ENCODE results near the gene ADAM22.

Gene ADAM22

DNA sequence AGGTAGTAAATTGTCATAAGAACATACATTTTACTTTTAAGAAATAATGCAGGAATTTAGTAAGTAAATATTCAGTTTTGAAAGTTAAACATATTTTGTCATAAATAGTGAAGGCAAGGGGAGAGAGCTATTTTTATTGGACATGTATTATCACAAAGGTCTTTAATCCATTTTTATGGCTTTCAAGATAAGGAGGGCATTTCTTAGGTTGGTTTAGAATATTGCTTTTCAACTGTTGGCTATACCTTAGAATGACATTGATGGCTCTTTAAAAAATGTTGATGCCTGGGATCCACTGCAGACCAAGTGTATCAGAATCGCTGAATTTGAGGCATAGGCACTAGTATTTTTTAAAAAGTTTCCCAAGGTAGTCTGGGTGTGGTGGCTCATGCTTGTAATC lies 34.0 kb downstream of the ADAM22 start:
- Histone ChIP-seq H3K27ac (ENCODE audit: extremely low read depth, low read depth, low read length) (no peak overlapping the region), H3K36me3 (ENCODE audit: control insufficient read depth in 2 of 2, insufficient read depth in 1 of 2, low read length in 2 of 2) (no peaks in the 10 kb centered on the region), H3K9me3 (ENCODE audit: control insufficient read depth, insufficient read depth, low read depth, low read length) (no peaks in the 10 kb centered on the region), H3K4me3 (ENCODE audit: low read depth, low read length) (no peak overlapping the region), H3K4me1 (ENCODE audit: control insufficient read depth, insufficient read depth, low read length) (no peaks in the 10 kb centered on the region)
- ChIA-PET POLR2A (no interaction called here), CTCF (no interaction called here)
- TF ChIP-seq, protein P1, sequence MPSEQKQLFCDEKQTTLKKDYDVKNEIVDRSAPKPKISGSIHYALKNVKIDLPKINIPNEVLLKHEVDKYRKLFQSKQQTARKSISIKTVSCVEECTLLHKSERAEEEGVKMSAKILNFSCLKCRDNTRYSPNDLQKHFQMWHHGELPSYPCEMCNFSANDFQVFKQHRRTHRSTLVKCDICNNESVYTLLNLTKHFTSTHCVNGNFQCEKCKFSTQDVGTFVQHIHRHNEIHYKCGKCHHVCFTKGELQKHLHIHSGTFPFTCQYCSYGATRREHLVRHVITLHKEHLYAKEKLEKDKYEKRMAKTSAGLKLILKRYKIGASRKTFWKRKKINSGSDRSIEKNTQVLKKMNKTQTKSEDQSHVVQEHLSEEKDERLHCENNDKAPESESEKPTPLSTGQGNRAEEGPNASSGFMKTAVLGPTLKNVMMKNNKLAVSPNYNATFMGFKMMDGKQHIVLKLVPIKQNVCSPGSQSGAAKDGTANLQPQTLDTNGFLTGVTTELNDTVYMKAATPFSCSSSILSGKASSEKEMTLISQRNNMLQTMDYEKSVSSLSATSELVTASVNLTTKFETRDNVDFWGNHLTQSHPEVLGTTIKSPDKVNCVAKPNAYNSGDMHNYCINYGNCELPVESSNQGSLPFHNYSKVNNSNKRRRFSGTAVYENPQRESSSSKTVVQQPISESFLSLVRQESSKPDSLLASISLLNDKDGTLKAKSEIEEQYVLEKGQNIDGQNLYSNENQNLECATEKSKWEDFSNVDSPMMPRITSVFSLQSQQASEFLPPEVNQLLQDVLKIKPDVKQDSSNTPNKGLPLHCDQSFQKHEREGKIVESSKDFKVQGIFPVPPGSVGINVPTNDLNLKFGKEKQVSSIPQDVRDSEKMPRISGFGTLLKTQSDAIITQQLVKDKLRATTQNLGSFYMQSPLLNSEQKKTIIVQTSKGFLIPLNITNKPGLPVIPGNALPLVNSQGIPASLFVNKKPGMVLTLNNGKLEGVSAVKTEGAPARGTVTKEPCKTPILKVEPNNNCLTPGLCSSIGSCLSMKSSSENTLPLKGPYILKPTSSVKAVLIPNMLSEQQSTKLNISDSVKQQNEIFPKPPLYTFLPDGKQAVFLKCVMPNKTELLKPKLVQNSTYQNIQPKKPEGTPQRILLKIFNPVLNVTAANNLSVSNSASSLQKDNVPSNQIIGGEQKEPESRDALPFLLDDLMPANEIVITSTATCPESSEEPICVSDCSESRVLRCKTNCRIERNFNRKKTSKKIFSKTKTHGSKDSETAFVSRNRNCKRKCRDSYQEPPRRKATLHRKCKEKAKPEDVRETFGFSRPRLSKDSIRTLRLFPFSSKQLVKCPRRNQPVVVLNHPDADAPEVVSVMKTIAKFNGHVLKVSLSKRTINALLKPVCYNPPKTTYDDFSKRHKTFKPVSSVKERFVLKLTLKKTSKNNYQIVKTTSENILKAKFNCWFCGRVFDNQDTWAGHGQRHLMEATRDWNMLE (tag by site-specific recombination; conservative IDR thresholded peaks at IDR 0.05; ENCODE audit: low read depth), result no peak
- TF ChIP-seq ZNF121 (tag by site-specific recombination; IDR thresholded peaks at IDR 0.05), result no peak
- TF ChIP-seq, protein P2, sequence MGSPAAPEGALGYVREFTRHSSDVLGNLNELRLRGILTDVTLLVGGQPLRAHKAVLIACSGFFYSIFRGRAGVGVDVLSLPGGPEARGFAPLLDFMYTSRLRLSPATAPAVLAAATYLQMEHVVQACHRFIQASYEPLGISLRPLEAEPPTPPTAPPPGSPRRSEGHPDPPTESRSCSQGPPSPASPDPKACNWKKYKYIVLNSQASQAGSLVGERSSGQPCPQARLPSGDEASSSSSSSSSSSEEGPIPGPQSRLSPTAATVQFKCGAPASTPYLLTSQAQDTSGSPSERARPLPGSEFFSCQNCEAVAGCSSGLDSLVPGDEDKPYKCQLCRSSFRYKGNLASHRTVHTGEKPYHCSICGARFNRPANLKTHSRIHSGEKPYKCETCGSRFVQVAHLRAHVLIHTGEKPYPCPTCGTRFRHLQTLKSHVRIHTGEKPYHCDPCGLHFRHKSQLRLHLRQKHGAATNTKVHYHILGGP (tag by site-specific recombination; IDR thresholded peaks at IDR 0.05), result no peak

DNA sequence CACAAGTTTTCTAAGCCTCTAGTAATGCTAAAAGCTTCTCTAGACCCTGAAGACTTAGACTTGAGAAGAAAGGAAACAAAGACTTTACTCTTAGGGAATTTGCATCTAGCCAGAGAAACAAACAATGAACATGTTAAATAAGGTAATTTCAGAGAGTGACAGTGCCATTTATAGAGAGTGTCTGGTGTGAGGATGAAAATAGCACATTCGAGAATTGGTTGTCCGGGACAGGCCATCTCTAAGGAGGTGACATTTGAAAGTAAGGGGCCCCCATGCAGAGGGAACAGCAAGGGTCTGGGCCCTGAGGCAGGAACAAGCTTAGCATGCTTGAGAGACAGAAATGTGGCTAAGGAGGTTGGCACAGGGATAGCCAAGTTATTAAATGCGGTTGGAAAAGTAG lies 48.1 kb downstream of the ADAM22 start:
- POLR2A ChIA-PET, result no interaction called here
- TF ChIP-seq, protein P3, sequence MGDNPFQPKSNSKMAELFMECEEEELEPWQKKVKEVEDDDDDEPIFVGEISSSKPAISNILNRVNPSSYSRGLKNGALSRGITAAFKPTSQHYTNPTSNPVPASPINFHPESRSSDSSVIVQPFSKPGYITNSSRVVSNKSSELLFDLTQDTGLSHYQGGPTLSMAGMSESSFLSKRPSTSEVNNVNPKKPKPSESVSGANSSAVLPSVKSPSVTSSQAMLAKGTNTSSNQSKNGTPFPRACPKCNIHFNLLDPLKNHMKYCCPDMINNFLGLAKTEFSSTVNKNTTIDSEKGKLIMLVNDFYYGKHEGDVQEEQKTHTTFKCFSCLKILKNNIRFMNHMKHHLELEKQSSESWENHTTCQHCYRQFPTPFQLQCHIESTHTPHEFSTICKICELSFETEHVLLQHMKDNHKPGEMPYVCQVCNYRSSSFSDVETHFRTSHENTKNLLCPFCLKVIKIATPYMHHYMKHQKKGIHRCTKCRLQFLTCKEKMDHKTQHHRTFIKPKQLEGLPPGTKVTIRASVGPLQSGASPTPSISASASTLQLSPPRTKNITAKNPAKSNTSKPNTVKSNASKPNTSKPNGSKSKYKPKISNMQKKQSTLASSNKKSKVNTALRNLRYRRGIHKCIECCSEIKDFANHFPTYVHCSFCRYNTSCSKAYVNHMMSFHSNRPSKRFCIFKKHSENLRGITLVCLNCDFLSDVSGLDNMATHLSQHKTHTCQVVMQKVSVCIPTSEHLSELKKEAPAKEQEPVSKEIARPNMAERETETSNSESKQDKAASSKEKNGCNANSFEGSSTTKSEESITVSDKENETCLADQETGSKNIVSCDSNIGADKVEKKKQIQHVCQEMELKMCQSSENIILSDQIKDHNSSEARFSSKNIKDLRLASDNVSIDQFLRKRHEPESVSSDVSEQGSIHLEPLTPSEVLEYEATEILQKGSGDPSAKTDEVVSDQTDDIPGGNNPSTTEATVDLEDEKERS (tag by site-specific recombination; IDR thresholded peaks at IDR 0.05), result no peak
- TF ChIP-seq ZNF211 (tag by site-specific recombination; IDR thresholded peaks at IDR 0.05; ENCODE audit: low read depth) (no peak), ZNF37A (tag by site-specific recombination; IDR thresholded peaks at IDR 0.05) (no peak), ZNF701 (tag by site-specific recombination; IDR thresholded peaks at IDR 0.05) (no peak), ZNF549 (tag by site-specific recombination; IDR thresholded peaks at IDR 0.05) (no peak), ZNF175 (tag by site-specific recombination; IDR thresholded peaks at IDR 0.05) (no peak), ZNF24 (tag by site-specific recombination; IDR thresholded peaks at IDR 0.05) (no peak), ZNF335 (tag by site-specific recombination; conservative IDR thresholded peaks at IDR 0.05) (no peak), ZNF223 (tag by site-specific recombination; IDR thresholded peaks at IDR 0.05) (no peak), ZNF624 (tag by site-specific recombination; IDR thresholded peaks at IDR 0.05) (no peak), ZNF585B (tag by site-specific recombination; IDR thresholded peaks at IDR 0.05) (no peak)
- TF ChIP-seq, protein P4, sequence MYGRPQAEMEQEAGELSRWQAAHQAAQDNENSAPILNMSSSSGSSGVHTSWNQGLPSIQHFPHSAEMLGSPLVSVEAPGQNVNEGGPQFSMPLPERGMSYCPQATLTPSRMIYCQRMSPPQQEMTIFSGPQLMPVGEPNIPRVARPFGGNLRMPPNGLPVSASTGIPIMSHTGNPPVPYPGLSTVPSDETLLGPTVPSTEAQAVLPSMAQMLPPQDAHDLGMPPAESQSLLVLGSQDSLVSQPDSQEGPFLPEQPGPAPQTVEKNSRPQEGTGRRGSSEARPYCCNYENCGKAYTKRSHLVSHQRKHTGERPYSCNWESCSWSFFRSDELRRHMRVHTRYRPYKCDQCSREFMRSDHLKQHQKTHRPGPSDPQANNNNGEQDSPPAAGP (tag by site-specific recombination; IDR thresholded peaks at IDR 0.05), result no peak
- TF ChIP-seq, protein P5, sequence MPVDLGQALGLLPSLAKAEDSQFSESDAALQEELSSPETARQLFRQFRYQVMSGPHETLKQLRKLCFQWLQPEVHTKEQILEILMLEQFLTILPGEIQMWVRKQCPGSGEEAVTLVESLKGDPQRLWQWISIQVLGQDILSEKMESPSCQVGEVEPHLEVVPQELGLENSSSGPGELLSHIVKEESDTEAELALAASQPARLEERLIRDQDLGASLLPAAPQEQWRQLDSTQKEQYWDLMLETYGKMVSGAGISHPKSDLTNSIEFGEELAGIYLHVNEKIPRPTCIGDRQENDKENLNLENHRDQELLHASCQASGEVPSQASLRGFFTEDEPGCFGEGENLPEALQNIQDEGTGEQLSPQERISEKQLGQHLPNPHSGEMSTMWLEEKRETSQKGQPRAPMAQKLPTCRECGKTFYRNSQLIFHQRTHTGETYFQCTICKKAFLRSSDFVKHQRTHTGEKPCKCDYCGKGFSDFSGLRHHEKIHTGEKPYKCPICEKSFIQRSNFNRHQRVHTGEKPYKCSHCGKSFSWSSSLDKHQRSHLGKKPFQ (tag by site-specific recombination; IDR thresholded peaks at IDR 0.05), result no peak
- TF ChIP-seq, protein P6, sequence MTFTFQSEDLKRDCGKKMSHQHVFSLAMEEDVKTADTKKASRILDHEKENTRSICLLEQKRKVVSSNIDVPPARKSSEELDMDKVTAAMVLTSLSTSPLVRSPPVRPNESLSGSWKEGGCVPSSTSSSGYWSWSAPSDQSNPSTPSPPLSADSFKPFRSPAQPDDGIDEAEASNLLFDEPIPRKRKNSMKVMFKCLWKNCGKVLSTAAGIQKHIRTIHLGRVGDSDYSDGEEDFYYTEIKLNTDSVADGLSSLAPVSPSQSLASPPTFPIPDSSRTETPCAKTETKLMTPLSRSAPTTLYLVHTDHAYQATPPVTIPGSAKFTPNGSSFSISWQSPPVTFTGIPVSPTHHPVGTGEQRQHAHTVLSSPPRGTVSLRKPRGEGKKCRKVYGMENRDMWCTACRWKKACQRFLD (tag by site-specific recombination; IDR thresholded peaks at IDR 0.05), result no peak
- TF ChIP-seq, protein P7, sequence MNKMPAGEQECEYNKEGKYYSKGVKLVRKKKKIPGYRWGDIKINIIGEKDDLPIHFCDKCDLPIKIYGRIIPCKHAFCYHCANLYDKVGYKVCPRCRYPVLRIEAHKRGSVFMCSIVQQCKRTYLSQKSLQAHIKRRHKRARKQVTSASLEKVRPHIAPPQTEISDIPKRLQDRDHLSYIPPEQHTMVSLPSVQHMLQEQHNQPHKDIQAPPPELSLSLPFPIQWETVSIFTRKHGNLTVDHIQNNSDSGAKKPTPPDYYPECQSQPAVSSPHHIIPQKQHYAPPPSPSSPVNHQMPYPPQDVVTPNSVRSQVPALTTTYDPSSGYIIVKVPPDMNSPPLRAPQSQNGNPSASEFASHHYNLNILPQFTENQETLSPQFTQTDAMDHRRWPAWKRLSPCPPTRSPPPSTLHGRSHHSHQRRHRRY (tag by site-specific recombination; IDR thresholded peaks at IDR 0.05), result no peak
- TF ChIP-seq, protein P8, sequence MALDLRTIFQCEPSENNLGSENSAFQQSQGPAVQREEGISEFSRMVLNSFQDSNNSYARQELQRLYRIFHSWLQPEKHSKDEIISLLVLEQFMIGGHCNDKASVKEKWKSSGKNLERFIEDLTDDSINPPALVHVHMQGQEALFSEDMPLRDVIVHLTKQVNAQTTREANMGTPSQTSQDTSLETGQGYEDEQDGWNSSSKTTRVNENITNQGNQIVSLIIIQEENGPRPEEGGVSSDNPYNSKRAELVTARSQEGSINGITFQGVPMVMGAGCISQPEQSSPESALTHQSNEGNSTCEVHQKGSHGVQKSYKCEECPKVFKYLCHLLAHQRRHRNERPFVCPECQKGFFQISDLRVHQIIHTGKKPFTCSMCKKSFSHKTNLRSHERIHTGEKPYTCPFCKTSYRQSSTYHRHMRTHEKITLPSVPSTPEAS (tag by site-specific recombination; IDR thresholded peaks at IDR 0.05), result no peak

More for the DNA sequence above, 48.1 kb downstream of the ADAM22 start:
- H3K4me1 ChIP-seq (ENCODE audit: control insufficient read depth, insufficient read depth, low read length), result no peaks in the 10 kb centered on the region; the same call in 1 of the 2 replicates
- CTCF ChIA-PET, result no interaction called here
- H3K36me3 ChIP-seq (ENCODE audit: control insufficient read depth in 2 of 2, insufficient read depth in 1 of 2, low read length in 2 of 2), result no peaks in the 10 kb centered on the region; a peak in 1 of 3 replicates
- no peaks in the 10 kb centered on the region for H3K9me3 ChIP-seq (ENCODE audit: control insufficient read depth, insufficient read depth, low read depth, low read length)
- no peak overlapping the region for H3K27ac ChIP-seq (ENCODE audit: extremely low read depth, low read depth, low read length)
- no peak overlapping the region for H3K4me3 ChIP-seq (ENCODE audit: low read depth, low read length)

All from HEK293 (cell line).